Measurements from ENCODE around the gene USP17L24.
"Not testable (repeated sequence)": the region's sequence is repeated elsewhere in the genome, so short reads cannot be mapped to it uniquely, and the experiment has no call there.

USP17L24 gene, protein sequence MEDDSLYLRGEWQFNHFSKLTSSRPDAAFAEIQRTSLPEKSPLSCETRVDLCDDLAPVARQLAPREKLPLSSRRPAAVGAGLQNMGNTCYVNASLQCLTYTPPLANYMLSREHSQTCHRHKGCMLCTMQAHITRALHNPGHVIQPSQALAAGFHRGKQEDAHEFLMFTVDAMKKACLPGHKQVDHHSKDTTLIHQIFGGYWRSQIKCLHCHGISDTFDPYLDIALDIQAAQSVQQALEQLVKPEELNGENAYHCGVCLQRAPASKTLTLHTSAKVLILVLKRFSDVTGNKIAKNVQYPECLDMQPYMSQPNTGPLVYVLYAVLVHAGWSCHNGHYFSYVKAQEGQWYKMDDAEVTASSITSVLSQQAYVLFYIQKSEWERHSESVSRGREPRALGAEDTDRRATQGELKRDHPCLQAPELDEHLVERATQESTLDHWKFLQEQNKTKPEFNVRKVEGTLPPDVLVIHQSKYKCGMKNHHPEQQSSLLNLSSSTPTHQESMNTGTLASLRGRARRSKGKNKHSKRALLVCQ

GRCh38 chr4:9324865-9325264 lies at the start of gene USP17L24:
Gene USP17L24, plus strand, starts transcription at chr4:9325165. Its CDS starts 0 bp downstream, at chr4:9325165.
- not testable (repeated sequence) for H3K27me3 ChIP-seq (ENCODE audit: insufficient read depth, insufficient read length); H3K9me3 ChIP-seq (ENCODE audit: insufficient read depth, low read length); DNase-seq (ENCODE audit: low read depth, low spot score); H3K36me3 ChIP-seq (ENCODE audit: insufficient read depth, insufficient read length, low read length); H3K9ac ChIP-seq (ENCODE audit: insufficient read length, low read depth); H3K4me1 ChIP-seq (ENCODE audit: insufficient read depth, insufficient read length); H3K4me3 ChIP-seq (ENCODE audit: insufficient read length, low read depth)

GRCh38 chr4:9324191-9324590 lies 774 bp upstream of the USP17L24 start:
- H3K27me3 ChIP-seq (ENCODE audit: insufficient read depth, insufficient read length); H3K36me3 ChIP-seq (ENCODE audit: insufficient read depth, insufficient read length, low read length); H3K4me3 ChIP-seq (ENCODE audit: insufficient read length, low read depth); H3K9ac ChIP-seq (ENCODE audit: insufficient read length, low read depth); DNase-seq (ENCODE audit: low read depth, low spot score); H3K9me3 ChIP-seq (ENCODE audit: insufficient read depth, low read length); H3K4me1 ChIP-seq (ENCODE audit: insufficient read depth, insufficient read length): not testable (repeated sequence)

GRCh38 chr4:9329611-9330010 lies 4.6 kb downstream of the USP17L24 start, which contains the start of gene USP17L25:
Gene USP17L25, plus strand, starts transcription at chr4:9329911. Its CDS starts 0 bp downstream, at chr4:9329911.
- not testable (repeated sequence) for H3K4me3 ChIP-seq (ENCODE audit: insufficient read length, low read depth); H3K9ac ChIP-seq (ENCODE audit: insufficient read length, low read depth); H3K4me1 ChIP-seq (ENCODE audit: insufficient read depth, insufficient read length); H3K36me3 ChIP-seq (ENCODE audit: insufficient read depth, insufficient read length, low read length); H3K9me3 ChIP-seq (ENCODE audit: insufficient read depth, low read length); H3K27me3 ChIP-seq (ENCODE audit: insufficient read depth, insufficient read length); DNase-seq (ENCODE audit: low read depth, low spot score)

DNA sequence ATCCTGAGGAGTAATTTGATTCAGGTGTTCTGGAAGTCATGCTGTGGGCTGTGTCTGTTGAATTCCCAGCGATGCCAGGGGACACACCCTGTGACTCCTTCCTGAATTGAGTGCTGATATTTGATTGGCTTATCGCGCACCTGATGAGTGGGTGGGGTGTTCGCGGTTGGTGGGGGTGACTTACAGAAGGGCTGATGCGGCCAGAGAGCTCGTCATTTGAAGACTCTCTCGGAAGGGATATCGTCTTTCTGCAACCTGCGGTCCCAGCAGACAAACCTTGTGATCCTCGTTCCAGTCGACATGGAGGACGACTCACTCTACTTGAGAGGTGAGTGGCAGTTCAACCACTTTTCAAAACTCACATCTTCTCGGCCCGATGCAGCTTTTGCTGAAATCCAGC lies 9.4 kb downstream of the USP17L24 start, which contains the start of gene USP17L26:
Gene USP17L26, plus strand, starts transcription at position 301 of the 400 bp plus-strand sequence. Its CDS starts 0 bp downstream, at position 301.
- not testable (repeated sequence) for H3K9ac ChIP-seq (ENCODE audit: insufficient read length, low read depth); H3K36me3 ChIP-seq (ENCODE audit: insufficient read depth, insufficient read length, low read length); H3K4me1 ChIP-seq (ENCODE audit: insufficient read depth, insufficient read length); H3K4me3 ChIP-seq (ENCODE audit: insufficient read length, low read depth); H3K27me3 ChIP-seq (ENCODE audit: insufficient read depth, insufficient read length); DNase-seq (ENCODE audit: low read depth, low spot score); H3K9me3 ChIP-seq (ENCODE audit: insufficient read depth, low read length)

- not testable (repeated sequence) for H3K4me1 ChIP-seq (ENCODE audit: insufficient read depth, insufficient read length); H3K27me3 ChIP-seq (ENCODE audit: insufficient read depth, insufficient read length); H3K4me3 ChIP-seq (ENCODE audit: insufficient read length, low read depth); H3K9me3 ChIP-seq (ENCODE audit: insufficient read depth, low read length); DNase-seq (ENCODE audit: low read depth, low spot score); H3K9ac ChIP-seq (ENCODE audit: insufficient read length, low read depth); H3K36me3 ChIP-seq (ENCODE audit: insufficient read depth, insufficient read length, low read length)
Measured at GRCh38 chr4:9339103-9339502, 14.1 kb downstream of the USP17L24 start, which contains the start of gene USP17L5. Gene USP17L5, plus strand, starts transcription at chr4:9339403. Its CDS starts 0 bp downstream, at chr4:9339403.

GRCh38 chr4:9343848-9344247 lies 18.9 kb downstream of the USP17L24 start, which contains the start of gene USP17L27:
Gene USP17L27, plus strand, starts transcription at chr4:9344148. Its CDS starts 0 bp downstream, at chr4:9344148.
- H3K9ac ChIP-seq (ENCODE audit: insufficient read length, low read depth); H3K9me3 ChIP-seq (ENCODE audit: insufficient read depth, low read length); H3K27me3 ChIP-seq (ENCODE audit: insufficient read depth, insufficient read length); DNase-seq (ENCODE audit: low read depth, low spot score); H3K36me3 ChIP-seq (ENCODE audit: insufficient read depth, insufficient read length, low read length); H3K4me1 ChIP-seq (ENCODE audit: insufficient read depth, insufficient read length); H3K4me3 ChIP-seq (ENCODE audit: insufficient read length, low read depth): not testable (repeated sequence)

- not testable (repeated sequence) for H3K9ac ChIP-seq (ENCODE audit: insufficient read length, low read depth); H3K4me3 ChIP-seq (ENCODE audit: insufficient read length, low read depth); H3K27me3 ChIP-seq (ENCODE audit: insufficient read depth, insufficient read length); DNase-seq (ENCODE audit: low read depth, low spot score); H3K36me3 ChIP-seq (ENCODE audit: insufficient read depth, insufficient read length, low read length); H3K4me1 ChIP-seq (ENCODE audit: insufficient read depth, insufficient read length); H3K9me3 ChIP-seq (ENCODE audit: insufficient read depth, low read length)
Measured at GRCh38 chr4:9348593-9348992, 23.6 kb downstream of the USP17L24 start, which contains the start of gene USP17L28. Gene USP17L28, plus strand, starts transcription at chr4:9348893. Its CDS starts 0 bp downstream, at chr4:9348893.

- H3K9ac ChIP-seq (ENCODE audit: insufficient read length, low read depth); DNase-seq (ENCODE audit: low read depth, low spot score); H3K9me3 ChIP-seq (ENCODE audit: insufficient read depth, low read length); H3K36me3 ChIP-seq (ENCODE audit: insufficient read depth, insufficient read length, low read length); H3K4me1 ChIP-seq (ENCODE audit: insufficient read depth, insufficient read length); H3K4me3 ChIP-seq (ENCODE audit: insufficient read length, low read depth); H3K27me3 ChIP-seq (ENCODE audit: insufficient read depth, insufficient read length): not testable (repeated sequence)
Measured at GRCh38 chr4:9350866-9351265, 25.9 kb downstream of the USP17L24 start.

DNA sequence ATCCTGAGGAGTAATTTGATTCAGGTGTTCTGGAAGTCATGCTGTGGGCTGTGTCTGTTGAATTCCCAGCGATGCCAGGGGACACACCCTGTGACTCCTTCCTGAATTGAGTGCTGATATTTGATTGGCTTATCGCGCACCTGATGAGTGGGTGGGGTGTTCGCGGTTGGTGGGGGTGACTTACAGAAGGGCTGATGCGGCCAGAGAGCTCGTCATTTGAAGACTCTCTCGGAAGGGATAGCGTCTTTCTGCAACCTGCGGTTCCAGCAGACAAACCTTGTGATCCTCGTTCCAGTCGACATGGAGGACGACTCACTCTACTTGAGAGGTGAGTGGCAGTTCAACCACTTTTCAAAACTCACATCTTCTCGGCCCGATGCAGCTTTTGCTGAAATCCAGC lies 28.4 kb downstream of the USP17L24 start, which contains the start of gene USP17L29:
Gene USP17L29, plus strand, starts transcription at position 301 of the 400 bp plus-strand sequence. Its CDS starts 0 bp downstream, at position 301.
- H3K4me1 ChIP-seq (ENCODE audit: insufficient read depth, insufficient read length); H3K9ac ChIP-seq (ENCODE audit: insufficient read length, low read depth); DNase-seq (ENCODE audit: low read depth, low spot score); H3K36me3 ChIP-seq (ENCODE audit: insufficient read depth, insufficient read length, low read length); H3K27me3 ChIP-seq (ENCODE audit: insufficient read depth, insufficient read length); H3K9me3 ChIP-seq (ENCODE audit: insufficient read depth, low read length); H3K4me3 ChIP-seq (ENCODE audit: insufficient read length, low read depth): not testable (repeated sequence)

DNA sequence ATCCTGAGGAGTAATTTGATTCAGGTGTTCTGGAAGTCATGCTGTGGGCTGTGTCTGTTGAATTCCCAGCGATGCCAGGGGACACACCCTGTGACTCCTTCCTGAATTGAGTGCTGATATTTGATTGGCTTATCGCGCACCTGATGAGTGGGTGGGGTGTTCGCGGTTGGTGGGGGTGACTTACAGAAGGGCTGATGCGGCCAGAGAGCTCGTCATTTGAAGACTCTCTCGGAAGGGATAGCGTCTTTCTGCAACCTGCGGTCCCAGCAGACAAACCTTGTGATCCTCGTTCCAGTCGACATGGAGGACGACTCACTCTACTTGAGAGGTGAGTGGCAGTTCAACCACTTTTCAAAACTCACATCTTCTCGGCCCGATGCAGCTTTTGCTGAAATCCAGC lies 37.9 kb downstream of the USP17L24 start, which contains the start of gene USP17L30:
Gene USP17L30, plus strand, starts transcription at position 301 of the 400 bp plus-strand sequence. Its CDS starts 0 bp downstream, at position 301.
- H3K27me3 ChIP-seq (ENCODE audit: insufficient read depth, insufficient read length); H3K36me3 ChIP-seq (ENCODE audit: insufficient read depth, insufficient read length, low read length); H3K4me3 ChIP-seq (ENCODE audit: insufficient read length, low read depth); DNase-seq (ENCODE audit: low read depth, low spot score); H3K9ac ChIP-seq (ENCODE audit: insufficient read length, low read depth); H3K4me1 ChIP-seq (ENCODE audit: insufficient read depth, insufficient read length); H3K9me3 ChIP-seq (ENCODE audit: insufficient read depth, low read length): not testable (repeated sequence)
